ENCODE data around the gene DNMT3A.

- TF ChIP-seq POLR2A (IDR thresholded peaks at IDR 0.05) (no peak), CTCF (IDR thresholded peaks at IDR 0.05) (no peak)
Observed at GRCh38 chr2:25256488-25256875, 85.2 kb downstream of the DNMT3A start.

All from testis (tissue), 2 donors.